ENCODE data around the gene ZNF594. TPM values are rescaled to one million over a fixed set of nuclear protein-coding genes. Genes with fewer than 3 reads are reported as not detected.
"Not testable (repeated sequence)": the region's sequence is repeated elsewhere in the genome, so short reads cannot be mapped to it uniquely, and the experiment has no call there.

ZNF594 gene
- total RNA-seq, 1 donor from 2014 or later, result 8.8 TPM

DNA sequence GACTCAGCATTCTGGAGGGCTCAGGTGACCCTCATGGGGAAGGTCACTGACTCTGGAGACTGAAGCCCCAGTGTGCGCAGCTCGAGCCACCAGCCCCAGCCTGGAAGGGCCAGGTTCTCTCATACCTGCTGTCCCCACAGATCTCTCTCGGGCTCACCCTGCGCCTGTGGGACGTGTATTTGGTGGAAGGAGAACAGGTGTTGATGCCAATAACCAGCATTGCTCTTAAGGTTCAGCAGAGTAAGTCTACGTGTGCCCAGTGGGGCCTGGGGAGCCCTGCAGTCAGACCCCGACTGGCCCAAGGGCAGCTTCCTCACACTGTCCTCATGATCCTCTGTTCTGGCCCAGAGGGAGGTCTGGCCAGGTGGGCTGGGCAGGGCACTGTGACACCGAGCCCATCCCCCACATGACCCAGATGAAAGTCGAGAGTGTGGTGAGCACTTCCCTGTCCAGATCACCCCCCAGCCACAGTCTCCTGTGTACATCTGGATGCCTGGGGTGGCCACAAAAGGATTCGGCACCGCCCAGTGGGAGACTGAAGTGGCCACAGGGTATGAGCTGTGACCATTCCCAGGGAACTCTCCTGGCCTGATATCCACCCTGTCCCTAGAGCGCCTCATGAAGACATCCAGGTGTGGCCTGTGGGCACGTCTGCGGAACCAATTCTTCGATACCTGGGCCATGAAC, 54.0 kb downstream of the ZNF594 start:
- intact Hi-C loops (cut with micrococcal nuclease), result not testable (repeated sequence)

GRCh38 chr17:5136580-5137412, 54.9 kb downstream of the ZNF594 start:
- intact Hi-C loops (cut with micrococcal nuclease), result not testable (repeated sequence)

DNA sequence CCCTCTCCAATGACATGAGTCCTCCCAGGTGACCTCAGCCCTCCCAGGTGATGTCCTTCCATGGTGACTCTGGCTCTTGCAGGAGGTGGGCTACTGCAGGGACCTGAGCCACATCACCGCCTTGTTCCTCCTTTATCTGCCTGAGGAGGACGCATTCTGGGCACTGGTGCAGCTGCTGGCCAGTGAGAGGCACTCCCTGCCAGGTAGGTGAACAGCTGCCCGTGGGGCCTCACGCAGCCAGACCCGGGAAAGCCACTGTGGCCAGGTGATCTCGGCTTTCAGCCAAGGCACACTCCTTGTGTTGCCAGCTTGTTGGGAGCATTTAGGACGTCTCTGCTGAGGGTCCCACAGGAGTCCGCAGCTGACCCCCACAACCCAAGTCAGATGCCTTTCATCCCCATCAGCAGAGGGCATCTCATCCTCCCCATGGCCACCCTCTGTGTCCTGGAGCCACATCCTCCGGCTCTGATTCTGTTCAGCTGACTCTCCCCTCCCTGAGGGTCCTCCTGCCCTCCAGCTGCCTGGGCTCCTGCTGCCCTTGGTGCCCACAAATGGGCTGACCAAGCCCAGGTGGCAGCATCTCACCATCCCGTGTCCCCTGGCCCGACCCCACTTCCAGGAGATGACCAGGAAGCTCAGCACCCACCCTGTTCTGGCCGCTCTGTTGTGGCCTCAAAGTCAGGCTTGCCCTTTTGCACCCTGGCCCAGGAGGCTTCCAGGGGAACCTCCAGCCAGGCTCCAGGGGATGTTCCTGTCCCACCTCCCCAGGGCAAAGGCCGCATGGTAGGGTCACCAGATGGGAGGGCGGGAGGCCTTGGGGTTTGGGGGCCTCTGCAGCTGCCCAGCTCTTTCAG, 55.7 kb downstream of the ZNF594 start:
- intact Hi-C loops (cut with micrococcal nuclease), result no loop called here

GRCh38 chr17:5135131-5135712, 56.4 kb downstream of the ZNF594 start:
- intact Hi-C loops (cut with micrococcal nuclease), result not testable (repeated sequence)

- intact Hi-C loops (cut with micrococcal nuclease), result not testable (repeated sequence)
Observed at GRCh38 chr17:5134571-5134970, 57.1 kb downstream of the ZNF594 start.

- intact Hi-C loops (cut with micrococcal nuclease), result not testable (repeated sequence)
Observed at GRCh38 chr17:5133961-5134360, 57.7 kb downstream of the ZNF594 start.

- intact Hi-C loops (cut with micrococcal nuclease), result no loop called here
Observed at GRCh38 chr17:5133311-5133710, 58.4 kb downstream of the ZNF594 start.

DNA sequence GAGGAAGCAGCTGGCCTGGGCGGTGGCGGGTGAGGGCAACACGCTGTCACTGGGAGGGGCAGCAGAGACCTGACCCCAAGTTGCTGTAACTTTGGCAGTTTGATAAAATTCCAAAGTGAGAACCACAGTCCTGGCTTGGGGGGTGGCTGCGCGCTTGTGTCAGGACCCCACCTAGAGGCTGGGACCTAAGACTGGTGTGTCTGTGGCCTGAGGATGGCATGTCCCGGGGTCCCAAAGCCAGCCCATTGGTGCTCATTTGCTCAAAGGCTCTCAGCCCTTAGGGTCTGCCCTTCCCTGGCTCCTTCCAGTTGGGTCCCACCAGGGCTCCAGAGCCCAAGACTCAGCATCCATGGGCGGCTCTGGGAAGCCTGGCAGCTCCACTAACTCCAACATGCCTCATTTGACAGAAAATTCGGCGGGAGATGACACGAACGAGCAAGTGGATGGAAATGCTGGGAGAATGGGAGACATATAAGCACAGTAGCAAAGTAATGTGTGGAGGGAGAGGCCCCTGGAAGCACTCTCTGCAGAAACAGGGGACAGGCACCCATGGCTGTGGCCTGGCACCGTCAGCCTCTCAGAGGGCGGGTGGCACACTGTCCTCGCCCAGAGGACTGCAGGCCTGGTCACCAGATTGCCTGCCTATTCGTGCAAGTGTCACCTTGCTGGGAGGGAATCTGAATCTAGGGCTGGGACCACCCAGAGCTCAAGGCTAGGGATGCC, 59.0 kb downstream of the ZNF594 start:
- intact Hi-C loops (cut with micrococcal nuclease), result not testable (repeated sequence)

GRCh38 chr17:5131799-5132502, 59.7 kb downstream of the ZNF594 start:
- intact Hi-C loops (cut with micrococcal nuclease), result not testable (repeated sequence)

GRCh38 chr17:5131146-5131715, 60.4 kb downstream of the ZNF594 start:
- intact Hi-C loops (cut with micrococcal nuclease), result no loop called here

DNA sequence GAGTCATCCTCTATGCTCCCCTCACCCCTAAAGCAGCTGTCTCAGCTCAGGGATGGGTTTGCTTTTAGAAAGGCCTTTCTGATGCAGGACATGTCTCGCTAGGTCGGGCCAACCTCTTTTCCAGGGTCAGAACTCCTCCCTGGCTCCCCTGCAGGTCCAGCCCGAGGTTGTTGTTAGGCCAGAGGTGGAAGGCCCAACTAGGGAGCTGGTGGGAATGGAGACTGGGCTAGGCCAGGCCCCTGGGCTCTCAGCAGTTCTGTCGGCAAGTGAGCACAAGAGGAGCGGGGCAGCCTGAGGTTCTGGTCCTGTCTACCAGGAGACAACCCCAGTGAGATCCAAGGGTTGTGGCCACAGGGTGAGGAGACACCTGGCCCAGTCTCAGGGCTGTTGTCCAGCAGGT, 61.0 kb downstream of the ZNF594 start:
- intact Hi-C loops (cut with micrococcal nuclease), result not testable (repeated sequence)

- intact Hi-C loops (cut with micrococcal nuclease), result not testable (repeated sequence)
Observed at GRCh38 chr17:5130261-5130660, 61.4 kb downstream of the ZNF594 start.

- intact Hi-C loops (cut with micrococcal nuclease), result not testable (repeated sequence)
Observed at GRCh38 chr17:5129770-5130169, 61.9 kb downstream of the ZNF594 start.

Other genes with a start within 250 kb of the ZNF594 start
- gene PFN1, start 243.3 kb downstream of the ZNF594 start, total RNA-seq, result 2,251 and 2,270 TPM in 2 replicates
- gene ENO3, start 240.7 kb downstream of the ZNF594 start, total RNA-seq, result 37.9 and 38.1 TPM in 2 replicates
- 60.0 and 63.9 TPM in 2 replicates for gene SPAG7, start 224.1 kb downstream of the ZNF594 start, total RNA-seq
- 88.9 and 95.0 TPM in 2 replicates for gene CAMTA2, start 204.2 kb downstream of the ZNF594 start, total RNA-seq
- gene INCA1, start 194.3 kb downstream of the ZNF594 start, total RNA-seq, result 0.22 and 0.76 TPM in 2 replicates
- 52.9 and 56.7 TPM in 2 replicates for gene KIF1C, start 193.9 kb downstream of the ZNF594 start, total RNA-seq
- gene SLC52A1, start 156.4 kb downstream of the ZNF594 start, total RNA-seq, result 0.29 and 0.51 TPM in 2 replicates
- gene ZFP3, start 113.4 kb downstream of the ZNF594 start, total RNA-seq, result 4.3 and 4.5 TPM in 2 replicates
- 11.3 and 12.6 TPM in 2 replicates for gene ZNF232, start 80.0 kb downstream of the ZNF594 start, total RNA-seq
- gene USP6, start 75.8 kb downstream of the ZNF594 start, total RNA-seq, result 0.02 and 0.05 TPM in 2 replicates
- gene SCIMP, start 43.0 kb upstream of the ZNF594 start, total RNA-seq, result not detected in 2 replicates
- 38.9 and 39.1 TPM in 2 replicates for gene RABEP1, start 90.4 kb upstream of the ZNF594 start, total RNA-seq
- 77.5 and 84.6 TPM in 2 replicates for gene NUP88, start 227.8 kb upstream of the ZNF594 start, total RNA-seq
- gene RPAIN, start 228.3 kb upstream of the ZNF594 start, total RNA-seq, result 52.2 and 54.1 TPM in 2 replicates
- 156 and 164 TPM in 2 replicates for gene C1QBP, start 247.3 kb upstream of the ZNF594 start, total RNA-seq